ENCODE results near the gene MYOF.
"Not testable (repeated sequence)": the region's sequence is repeated elsewhere in the genome, so short reads cannot be mapped to it uniquely, and the experiment has no call there.

Gene MYOF

GRCh38 chr10:93485690-93486089 is 3.6 kb upstream of the MYOF start:
- DNase-seq (ENCODE audit: low read depth in 3 of 3, low spot score in 1 of 3): no peak

GRCh38 chr10:93481637-93482144 is 443 bp downstream of the MYOF start:
- no peak for DNase-seq (ENCODE audit: low read depth in 3 of 3, low spot score in 1 of 3)

GRCh38 chr10:93478873-93479272 is 3.3 kb downstream of the MYOF start:
- no peak for DNase-seq (ENCODE audit: low read depth in 3 of 3, low spot score in 1 of 3)

- DNase-seq (ENCODE audit: low read depth in 3 of 3, low spot score in 1 of 3): no peak
Observed at GRCh38 chr10:93476756-93477155, 5.4 kb downstream of the MYOF start.

- no peak for DNase-seq (ENCODE audit: low read depth in 3 of 3, low spot score in 1 of 3)
Observed at GRCh38 chr10:93475871-93476270, 6.3 kb downstream of the MYOF start.

- DNase-seq (ENCODE audit: low read depth in 3 of 3, low spot score in 1 of 3): no peak
Observed at GRCh38 chr10:93475227-93475626, 6.9 kb downstream of the MYOF start.

- no peak for DNase-seq (ENCODE audit: low read depth in 3 of 3, low spot score in 1 of 3)
Observed at GRCh38 chr10:93473804-93474472, 8.2 kb downstream of the MYOF start.

DNA sequence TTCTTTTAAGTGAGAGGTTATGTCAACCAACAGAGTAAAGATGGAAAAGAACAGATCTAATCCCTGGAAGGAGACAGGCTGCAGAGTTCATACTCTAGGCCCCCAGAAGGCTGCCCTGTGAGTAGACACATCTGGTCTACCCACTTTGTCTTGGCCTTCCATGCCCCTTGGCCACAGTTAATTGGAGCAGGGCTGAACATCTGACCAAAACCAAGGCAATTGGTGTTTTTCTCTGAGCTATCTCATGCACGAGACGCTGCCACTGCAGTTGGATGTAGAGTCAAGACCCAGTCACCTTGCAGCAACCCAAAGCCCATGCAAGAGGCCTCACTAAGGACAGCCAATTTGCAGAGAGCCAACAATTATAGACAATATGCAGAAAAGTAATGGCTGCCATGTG is 9.0 kb downstream of the MYOF start:
- DNase-seq (ENCODE audit: low read depth in 3 of 3, low spot score in 1 of 3): no peak

DNA sequence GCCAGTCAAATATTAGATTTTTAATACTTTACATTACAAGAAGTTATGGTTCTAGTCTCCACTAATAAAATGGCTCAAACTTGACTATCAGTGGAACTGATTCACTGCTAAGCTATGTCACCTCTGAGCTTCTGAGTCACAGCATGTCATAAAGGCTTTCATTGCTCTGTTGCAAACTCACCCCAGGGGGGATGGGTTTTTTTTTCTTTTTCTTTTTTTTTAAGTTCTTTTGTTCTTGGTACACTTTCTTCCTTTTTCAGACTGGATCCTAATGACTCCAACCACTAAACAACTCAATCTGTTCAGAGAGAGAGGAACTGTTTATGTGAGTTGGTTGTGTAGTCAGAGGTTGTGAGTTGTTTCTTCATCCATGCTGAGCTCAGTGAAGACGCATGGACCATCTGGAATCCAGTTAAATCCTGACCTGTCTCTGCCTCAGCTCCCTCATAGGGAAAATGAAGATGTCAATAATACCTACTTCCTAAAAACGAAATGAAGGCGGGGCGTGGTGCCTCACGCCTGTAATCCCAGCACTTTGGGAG is 11.0 kb downstream of the MYOF start:
- no peak for DNase-seq (ENCODE audit: low read depth in 3 of 3, low spot score in 1 of 3)

DNA sequence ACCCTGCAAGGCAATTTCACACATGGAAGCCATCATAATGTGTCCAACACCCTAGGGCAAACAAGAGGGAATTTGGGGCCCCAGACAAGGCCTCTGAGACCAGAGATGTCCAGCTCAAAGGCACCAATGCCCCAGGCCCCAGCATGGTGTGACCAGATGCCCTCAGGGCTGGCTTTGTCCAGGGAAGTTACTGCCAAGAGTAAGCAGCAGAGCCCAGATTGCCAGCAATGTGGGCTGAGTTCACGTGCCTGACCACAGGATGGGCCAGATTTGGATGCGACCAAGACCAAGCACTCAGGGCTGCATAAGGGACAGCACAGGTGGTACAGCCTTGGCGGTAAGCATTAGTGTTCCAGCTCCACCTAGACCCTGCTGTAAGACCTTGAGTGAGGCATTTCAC is 12.7 kb downstream of the MYOF start:
- no peak for DNase-seq (ENCODE audit: low read depth in 3 of 3, low spot score in 1 of 3)

GRCh38 chr10:93468461-93469213 is 13.5 kb downstream of the MYOF start:
- DNase-seq (ENCODE audit: low read depth in 3 of 3, low spot score in 1 of 3): no peak

DNA sequence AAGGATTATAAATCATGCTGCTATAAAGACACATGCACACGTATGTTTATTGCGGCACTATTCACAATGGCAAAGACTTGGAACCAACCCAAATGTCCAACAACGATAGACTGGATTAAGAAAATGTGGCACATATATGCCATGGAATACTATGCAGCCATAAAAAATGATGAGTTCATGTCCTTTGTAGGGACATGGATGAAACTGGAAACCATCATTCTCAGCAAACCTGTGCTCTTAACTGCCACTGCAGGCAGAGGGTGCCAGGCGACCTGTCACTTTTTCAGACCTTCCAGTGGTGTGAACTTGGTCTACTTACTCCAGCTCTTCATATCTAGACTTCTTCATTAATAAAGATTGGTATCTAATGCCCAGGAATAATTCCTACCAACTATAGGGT is 14.5 kb downstream of the MYOF start:
- DNase-seq (ENCODE audit: low read depth in 3 of 3, low spot score in 1 of 3): not testable (repeated sequence)

DNA sequence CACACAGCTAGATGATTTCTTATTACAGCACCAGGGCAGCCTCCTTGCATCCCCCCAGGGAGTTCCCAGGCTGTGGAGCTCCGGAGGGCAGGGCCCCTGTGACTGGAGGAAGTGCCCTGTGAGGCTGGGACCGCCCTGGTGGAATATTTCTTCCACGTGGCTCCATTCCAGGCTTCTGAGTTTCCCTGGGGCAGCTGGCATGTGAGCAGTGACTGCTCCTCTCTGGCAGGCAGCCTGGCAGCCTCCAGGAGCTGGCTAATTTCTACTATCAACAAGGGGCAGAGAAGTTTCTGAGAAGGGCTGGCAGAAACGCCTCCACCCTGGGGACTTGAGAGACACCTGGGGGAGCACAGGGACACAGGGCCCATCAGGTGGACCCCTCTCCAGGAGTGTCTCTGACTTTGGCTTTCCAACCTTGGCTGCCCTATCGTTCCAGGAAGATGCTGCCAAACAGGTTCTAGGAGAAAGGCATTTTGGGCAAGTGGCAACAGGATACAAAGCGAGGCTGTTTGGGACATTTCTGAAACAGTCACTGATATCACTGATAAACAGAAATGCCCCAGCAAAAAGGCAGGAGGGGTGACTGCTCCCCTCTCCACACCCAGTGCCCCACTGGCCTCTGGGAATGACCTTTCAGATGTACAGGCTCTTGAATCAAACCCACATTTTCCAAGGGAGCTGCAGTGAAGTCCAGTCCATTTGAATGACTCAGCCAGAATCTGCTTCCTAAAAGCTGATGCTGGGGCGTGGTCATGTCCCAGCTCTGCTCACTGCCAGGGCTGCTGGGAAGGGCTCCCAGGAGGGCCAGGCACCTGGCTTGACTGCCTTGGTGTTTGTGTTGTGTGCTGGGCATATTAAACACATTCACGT is 16.1 kb downstream of the MYOF start:
- DNase-seq (ENCODE audit: low read depth in 3 of 3, low spot score in 1 of 3): no peak

DNA sequence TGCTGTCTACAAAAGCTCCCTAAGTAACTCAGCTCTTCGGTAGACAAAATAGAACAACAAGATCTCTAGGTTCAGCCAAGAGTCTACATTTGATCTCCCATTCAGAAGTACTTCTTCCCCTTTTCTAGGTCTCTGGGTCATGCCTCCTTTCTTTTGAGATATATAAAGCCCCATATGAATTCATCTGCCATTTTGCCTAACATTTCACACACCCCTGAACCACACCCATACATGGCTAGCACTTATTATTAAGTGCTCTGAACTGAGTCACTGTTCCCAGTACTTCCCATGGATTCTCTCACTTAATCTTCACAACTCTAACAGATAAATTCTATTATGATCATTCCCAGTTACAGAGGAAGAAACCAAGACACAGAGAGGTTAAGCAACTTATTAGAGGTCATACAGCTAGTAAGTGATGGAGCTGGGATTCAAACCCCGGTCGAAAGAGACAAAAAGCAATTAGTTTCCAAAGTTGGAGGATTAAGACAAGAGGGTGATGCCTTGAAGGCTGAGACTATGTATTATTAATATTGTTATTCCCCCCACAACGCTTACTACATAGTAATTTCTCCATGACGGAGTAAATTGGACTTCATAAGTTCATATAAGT is 17.3 kb downstream of the MYOF start:
- DNase-seq (ENCODE audit: low read depth in 3 of 3, low spot score in 1 of 3): no peak

DNA sequence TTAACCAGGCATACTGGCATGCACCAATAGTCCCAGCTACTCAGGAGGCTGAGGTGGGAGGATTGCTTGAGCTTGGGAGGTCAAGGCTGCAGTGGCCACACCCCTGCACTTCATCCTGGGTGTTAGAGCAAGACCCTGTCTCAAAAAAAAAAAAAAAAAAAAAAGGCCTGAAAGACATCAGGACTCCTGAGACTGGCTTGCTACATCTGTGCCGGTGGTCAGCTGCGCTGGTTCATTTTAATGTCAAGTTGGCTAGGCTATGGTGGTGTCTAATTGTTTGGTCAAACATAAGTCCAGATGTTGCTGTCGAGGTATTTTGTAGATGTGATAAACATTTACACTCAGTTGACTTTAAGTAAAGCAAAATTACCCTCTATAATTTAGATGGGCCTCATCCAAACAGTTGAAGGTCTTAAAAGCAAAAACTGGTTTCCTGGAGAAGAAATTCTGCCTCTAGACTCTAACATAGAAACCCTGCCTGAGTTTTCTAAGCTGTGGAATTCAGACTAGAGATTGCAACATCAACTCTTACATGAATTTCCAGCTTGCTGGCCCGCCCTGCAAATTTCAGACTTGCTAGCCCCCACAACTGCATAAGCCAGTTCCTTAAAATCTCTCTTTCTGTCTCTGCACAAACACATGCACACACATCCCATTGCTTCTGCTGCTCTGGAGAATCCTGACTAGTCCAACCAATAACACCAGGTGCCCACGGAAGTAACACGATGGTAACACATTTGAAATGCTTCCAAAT is 18.2 kb downstream of the MYOF start:
- no peak for DNase-seq (ENCODE audit: low read depth in 3 of 3, low spot score in 1 of 3)

DNA sequence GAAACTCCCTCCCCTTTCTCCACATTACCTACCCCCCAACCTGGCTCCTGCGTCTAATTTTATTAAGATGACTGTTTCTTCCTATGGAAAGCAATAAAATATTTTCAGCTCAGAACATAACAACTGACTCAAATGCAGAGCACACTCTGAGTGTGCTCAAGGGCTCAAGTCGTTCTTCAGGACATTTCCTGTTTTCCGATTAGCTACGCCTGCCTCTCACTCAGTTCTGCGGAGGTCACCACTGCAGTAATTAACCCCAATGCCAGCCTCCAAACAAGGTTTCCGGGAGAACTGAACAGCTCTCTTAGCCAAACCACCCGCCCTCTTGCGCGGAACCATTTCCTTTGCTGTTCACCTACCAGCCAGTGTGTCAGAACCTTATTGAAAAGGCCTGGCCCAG is 19.3 kb downstream of the MYOF start:
- no peak for DNase-seq (ENCODE audit: low read depth in 3 of 3, low spot score in 1 of 3)

GRCh38 chr10:93462371-93462770 is 19.8 kb downstream of the MYOF start:
- DNase-seq (ENCODE audit: low read depth in 3 of 3, low spot score in 1 of 3): no peak

- DNase-seq (ENCODE audit: low read depth in 3 of 3, low spot score in 1 of 3): no peak
Observed at GRCh38 chr10:93461807-93462178, 20.3 kb downstream of the MYOF start.

DNA sequence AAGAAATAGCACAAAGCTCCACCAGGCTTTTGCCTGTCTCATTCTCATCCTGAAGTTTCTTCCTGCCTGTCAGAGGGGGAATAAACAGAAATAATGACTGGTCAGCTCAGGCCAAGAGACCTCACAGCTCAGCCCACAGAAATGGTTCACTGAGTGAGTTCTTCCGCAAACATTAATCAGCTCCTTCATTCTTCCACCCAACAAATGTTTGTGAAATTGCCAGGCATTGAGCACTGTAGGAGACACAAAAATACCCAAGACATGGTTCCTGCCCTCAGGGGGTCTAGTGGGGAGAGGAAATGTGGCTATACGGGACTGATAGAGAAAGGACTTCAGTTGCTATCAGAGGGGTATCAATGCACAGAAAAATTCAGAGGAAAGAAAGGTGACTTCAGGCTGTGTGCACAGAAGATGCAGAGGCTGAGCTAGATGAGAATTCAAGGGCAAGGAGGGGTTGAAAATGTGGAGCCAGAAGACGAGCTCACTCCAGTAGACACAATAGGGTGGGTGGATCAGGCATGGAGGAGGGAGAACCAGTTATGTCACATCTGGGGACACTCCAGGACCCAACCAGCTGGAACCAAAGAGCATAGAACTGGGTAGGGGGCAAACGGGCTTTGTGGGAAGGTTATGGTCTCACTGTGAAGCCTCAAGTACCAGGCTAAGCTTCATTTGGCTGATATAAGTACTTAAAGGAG is 20.9 kb downstream of the MYOF start:
- DNase-seq (ENCODE audit: low read depth in 3 of 3, low spot score in 1 of 3): no peak

DNA sequence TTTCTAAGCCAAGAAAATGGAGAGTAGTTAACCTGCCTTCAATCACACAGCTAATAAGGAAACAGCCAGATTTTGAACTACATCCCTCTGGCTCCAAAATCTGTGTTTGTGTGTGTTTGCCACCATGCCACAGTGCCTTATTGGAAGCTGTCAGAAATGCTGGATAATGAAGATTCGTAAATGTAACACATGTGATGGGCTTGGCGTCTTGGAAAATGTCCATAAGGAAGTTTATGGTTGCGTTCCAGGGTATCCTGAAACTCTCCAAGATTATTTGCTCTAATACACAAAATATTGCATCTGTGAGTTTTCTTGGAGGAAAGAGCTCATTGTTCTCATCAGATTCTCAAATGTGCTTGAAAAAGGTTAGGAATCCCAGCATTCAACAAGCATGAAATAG is 22.7 kb downstream of the MYOF start:
- DNase-seq (ENCODE audit: low read depth in 3 of 3, low spot score in 1 of 3): no peak
